GM23338 (cell line): ENCODE measurements around the gene SLC35G1. TPM values are rescaled to one million over a fixed set of nuclear protein-coding genes. Genes with fewer than 3 reads are reported as not detected.

ENCODE experiments used
- ATAC-seq: fragments of 200-7000 bp; cut with Tn5 transposase; 3 replicates; pipeline ENCODE4 v1.9.1; 2020
- DNase-seq: peaks from one replicate; pipeline ENCODE4 v3.0.0-alpha.2; 2015; ENCODE audit warnings: low spot score
- H2AFZ ChIP-seq: fragments of 200-600 bp; sonication (generic); 2 replicates; pipeline ENCODE4 v1.8.0; 2016; ENCODE audit warnings: antibody characterized with exemption, mild to moderate bottlenecking, moderate library complexity
- H3F3A ChIP-seq: fragments of 200-600 bp; sonication (generic); replicated peaks from 2 replicates; pipeline ENCODE4 v1.8.0; 2017; ENCODE audit warnings: antibody characterized with exemption, mixed run types, low read depth
- H3K27ac ChIP-seq: fragments of 200-600 bp; sonication (generic); 2 replicates; pipeline ENCODE4 v1.6.1; 2016; ENCODE audit warnings: low read depth
- H3K27me3 ChIP-seq: fragments of 200-600 bp; sonication (generic); 2 replicates; pipeline ENCODE4 v1.8.0; 2016; ENCODE audit warnings: mild to moderate bottlenecking, mixed run types, moderate library complexity; ENCODE audit not compliant: insufficient read depth
- H3K36me3 ChIP-seq: fragments of 200-600 bp; sonication (generic); 2 replicates; pipeline ENCODE4 v1.8.0; 2016; ENCODE audit warnings: mild to moderate bottlenecking; ENCODE audit not compliant: insufficient read depth
- H3K4me1 ChIP-seq: fragments of 200-600 bp; sonication (generic); 2 replicates; pipeline ENCODE4 v1.8.0; 2016; ENCODE audit warnings: mild to moderate bottlenecking, moderate library complexity; ENCODE audit not compliant: insufficient read depth
- H3K4me2 ChIP-seq: fragments of 200-600 bp; sonication (generic); 2 replicates; pipeline ENCODE4 v1.7.1; 2017; ENCODE audit warnings: mixed run types
- H3K4me3 ChIP-seq: fragments of 200-600 bp; sonication (generic); 2 replicates; pipeline ENCODE4 v1.6.1; 2016; ENCODE audit warnings: mixed run types
- H3K79me2 ChIP-seq: fragments of 200-600 bp; sonication (generic); replicated peaks from 2 replicates; pipeline ENCODE4 v1.8.0; 2017; ENCODE audit warnings: mild to moderate bottlenecking; ENCODE audit not compliant: insufficient read depth
- H3K9me2 ChIP-seq: fragments of 200-600 bp; sonication (generic); 2 replicates; pipeline ENCODE4 v1.8.0; 2017; ENCODE audit not compliant: insufficient read depth
- H4K20me1 ChIP-seq: fragments of 200-600 bp; sonication (generic); replicated peaks from 2 replicates; pipeline ENCODE4 v1.8.0; 2017; ENCODE audit warnings: mild to moderate bottlenecking; ENCODE audit not compliant: insufficient read depth
- H3K27ac Mint-ChIP-seq: 2 replicates; pipeline ENCODE4 v1.8.0; 2020; ENCODE audit warnings: inconsistent platforms, mild to moderate bottlenecking, moderate library complexity, mixed read lengths
- H3K27me3 Mint-ChIP-seq: 3 replicates; pipeline ENCODE4 v1.8.0; 2022; ENCODE audit warnings: low read depth, mild to moderate bottlenecking, moderate library complexity, mixed read lengths, inconsistent platforms; ENCODE audit not compliant: insufficient read depth, poor library complexity
- H3K36me3 Mint-ChIP-seq: 3 replicates; pipeline ENCODE4 v1.8.0; 2021; ENCODE audit warnings: low read depth, mild to moderate bottlenecking, inconsistent platforms, moderate library complexity, mixed read lengths
- H3K4me1 Mint-ChIP-seq: 3 replicates; pipeline ENCODE4 v1.8.0; 2020; ENCODE audit warnings: mild to moderate bottlenecking, inconsistent platforms, mixed read lengths
- H3K4me3 Mint-ChIP-seq: 3 replicates; pipeline ENCODE4 v1.8.0; 2021; ENCODE audit warnings: moderate library complexity, mild to moderate bottlenecking, inconsistent platforms, mixed read lengths
- H3K9me3 Mint-ChIP-seq: 3 replicates; pipeline ENCODE4 v1.8.0; 2020; ENCODE audit warnings: moderate library complexity, mild to moderate bottlenecking, inconsistent platforms, mixed read lengths
- CREB1 ChIP-seq: fragments of 250-450 bp; sonication (Bioruptor Pico); IDR thresholded peaks from 2 replicates; pipeline ENCODE4 v1.5.0; 2020; ENCODE audit warnings: low read depth, mild to moderate bottlenecking, moderate library complexity
- JUNB ChIP-seq: IDR thresholded peaks from one replicate; pipeline ENCODE4 v1.6.1; 2016; ENCODE audit warnings: antibody characterized with exemption; ENCODE audit not compliant: unreplicated experiment
- polyA plus RNA-seq: library from polyadenylated mRNA; unstranded; fragments of >200 nt; fragmentation: Nextera tagmentation; extraction: Ambion mirVana; gene quantifications from 2 replicates; pipeline ENCODE4 v1.2.1, GENCODE V29; 2016
- total RNA-seq: library from RNA; depleted of rRNA; stranded (reverse); fragments of >200 nt; shearing (Covaris generic); gene quantifications from 2 replicates; pipeline ENCODE4 v1.2.3, GENCODE V29; 2014
- TF ChIP-seq, protein P1 (sequence below): fragments of 250-450 bp; sonication (Bioruptor Pico); IDR thresholded peaks from 2 replicates; pipeline ENCODE4 v1.5.0; 2020; ENCODE audit warnings: mild to moderate bottlenecking, moderate library complexity
- TF ChIP-seq, protein P2 (sequence below): IDR thresholded peaks from one replicate; pipeline ENCODE4 v1.6.1; 2018; ENCODE audit warnings: antibody characterized with exemption; ENCODE audit not compliant: unreplicated experiment

SLC35G1 gene
- total and polyA plus RNA-seq, 2 experiments from 2014 or later, result 3.9 to 4.1 TPM

GRCh38 chr10:93926613-93927012 is 32.8 kb downstream of the SLC35G1 start (continued):
- TF ChIP-seq, protein P1, sequence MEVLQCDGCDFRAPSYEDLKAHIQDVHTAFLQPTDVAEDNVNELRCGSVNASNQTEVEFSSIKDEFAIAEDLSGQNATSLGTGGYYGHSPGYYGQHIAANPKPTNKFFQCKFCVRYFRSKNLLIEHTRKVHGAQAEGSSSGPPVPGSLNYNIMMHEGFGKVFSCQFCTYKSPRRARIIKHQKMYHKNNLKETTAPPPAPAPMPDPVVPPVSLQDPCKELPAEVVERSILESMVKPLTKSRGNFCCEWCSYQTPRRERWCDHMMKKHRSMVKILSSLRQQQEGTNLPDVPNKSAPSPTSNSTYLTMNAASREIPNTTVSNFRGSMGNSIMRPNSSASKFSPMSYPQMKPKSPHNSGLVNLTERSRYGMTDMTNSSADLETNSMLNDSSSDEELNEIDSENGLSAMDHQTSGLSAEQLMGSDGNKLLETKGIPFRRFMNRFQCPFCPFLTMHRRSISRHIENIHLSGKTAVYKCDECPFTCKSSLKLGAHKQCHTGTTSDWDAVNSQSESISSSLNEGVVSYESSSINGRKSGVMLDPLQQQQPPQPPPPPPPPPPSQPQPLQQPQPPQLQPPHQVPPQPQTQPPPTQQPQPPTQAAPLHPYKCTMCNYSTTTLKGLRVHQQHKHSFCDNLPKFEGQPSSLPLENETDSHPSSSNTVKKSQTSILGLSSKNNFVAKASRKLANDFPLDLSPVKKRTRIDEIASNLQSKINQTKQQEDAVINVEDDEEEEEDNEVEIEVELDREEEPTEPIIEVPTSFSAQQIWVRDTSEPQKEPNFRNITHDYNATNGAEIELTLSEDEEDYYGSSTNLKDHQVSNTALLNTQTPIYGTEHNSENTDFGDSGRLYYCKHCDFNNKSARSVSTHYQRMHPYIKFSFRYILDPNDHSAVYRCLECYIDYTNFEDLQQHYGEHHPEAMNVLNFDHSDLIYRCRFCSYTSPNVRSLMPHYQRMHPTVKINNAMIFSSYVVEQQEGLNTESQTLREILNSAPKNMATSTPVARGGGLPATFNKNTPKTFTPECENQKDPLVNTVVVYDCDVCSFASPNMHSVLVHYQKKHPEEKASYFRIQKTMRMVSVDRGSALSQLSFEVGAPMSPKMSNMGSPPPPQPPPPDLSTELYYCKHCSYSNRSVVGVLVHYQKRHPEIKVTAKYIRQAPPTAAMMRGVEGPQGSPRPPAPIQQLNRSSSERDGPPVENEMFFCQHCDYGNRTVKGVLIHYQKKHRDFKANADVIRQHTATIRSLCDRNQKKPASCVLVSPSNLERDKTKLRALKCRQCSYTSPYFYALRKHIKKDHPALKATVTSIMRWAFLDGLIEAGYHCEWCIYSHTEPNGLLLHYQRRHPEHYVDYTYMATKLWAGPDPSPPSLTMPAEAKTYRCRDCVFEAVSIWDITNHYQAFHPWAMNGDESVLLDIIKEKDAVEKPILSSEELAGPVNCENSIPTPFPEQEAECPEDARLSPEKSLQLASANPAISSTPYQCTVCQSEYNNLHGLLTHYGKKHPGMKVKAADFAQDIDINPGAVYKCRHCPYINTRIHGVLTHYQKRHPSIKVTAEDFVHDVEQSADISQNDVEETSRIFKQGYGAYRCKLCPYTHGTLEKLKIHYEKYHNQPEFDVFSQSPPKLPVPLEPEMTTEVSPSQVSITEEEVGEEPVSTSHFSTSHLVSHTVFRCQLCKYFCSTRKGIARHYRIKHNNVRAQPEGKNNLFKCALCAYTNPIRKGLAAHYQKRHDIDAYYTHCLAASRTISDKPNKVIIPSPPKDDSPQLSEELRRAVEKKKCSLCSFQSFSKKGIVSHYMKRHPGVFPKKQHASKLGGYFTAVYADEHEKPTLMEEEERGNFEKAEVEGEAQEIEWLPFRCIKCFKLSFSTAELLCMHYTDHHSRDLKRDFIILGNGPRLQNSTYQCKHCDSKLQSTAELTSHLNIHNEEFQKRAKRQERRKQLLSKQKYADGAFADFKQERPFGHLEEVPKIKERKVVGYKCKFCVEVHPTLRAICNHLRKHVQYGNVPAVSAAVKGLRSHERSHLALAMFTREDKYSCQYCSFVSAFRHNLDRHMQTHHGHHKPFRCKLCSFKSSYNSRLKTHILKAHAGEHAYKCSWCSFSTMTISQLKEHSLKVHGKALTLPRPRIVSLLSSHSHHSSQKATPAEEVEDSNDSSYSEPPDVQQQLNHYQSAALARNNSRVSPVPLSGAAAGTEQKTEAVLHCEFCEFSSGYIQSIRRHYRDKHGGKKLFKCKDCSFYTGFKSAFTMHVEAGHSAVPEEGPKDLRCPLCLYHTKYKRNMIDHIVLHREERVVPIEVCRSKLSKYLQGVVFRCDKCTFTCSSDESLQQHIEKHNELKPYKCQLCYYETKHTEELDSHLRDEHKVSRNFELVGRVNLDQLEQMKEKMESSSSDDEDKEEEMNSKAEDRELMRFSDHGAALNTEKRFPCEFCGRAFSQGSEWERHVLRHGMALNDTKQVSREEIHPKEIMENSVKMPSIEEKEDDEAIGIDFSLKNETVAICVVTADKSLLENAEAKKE (CRISPR knock-in tag), result no peak
- TF ChIP-seq, protein P2, sequence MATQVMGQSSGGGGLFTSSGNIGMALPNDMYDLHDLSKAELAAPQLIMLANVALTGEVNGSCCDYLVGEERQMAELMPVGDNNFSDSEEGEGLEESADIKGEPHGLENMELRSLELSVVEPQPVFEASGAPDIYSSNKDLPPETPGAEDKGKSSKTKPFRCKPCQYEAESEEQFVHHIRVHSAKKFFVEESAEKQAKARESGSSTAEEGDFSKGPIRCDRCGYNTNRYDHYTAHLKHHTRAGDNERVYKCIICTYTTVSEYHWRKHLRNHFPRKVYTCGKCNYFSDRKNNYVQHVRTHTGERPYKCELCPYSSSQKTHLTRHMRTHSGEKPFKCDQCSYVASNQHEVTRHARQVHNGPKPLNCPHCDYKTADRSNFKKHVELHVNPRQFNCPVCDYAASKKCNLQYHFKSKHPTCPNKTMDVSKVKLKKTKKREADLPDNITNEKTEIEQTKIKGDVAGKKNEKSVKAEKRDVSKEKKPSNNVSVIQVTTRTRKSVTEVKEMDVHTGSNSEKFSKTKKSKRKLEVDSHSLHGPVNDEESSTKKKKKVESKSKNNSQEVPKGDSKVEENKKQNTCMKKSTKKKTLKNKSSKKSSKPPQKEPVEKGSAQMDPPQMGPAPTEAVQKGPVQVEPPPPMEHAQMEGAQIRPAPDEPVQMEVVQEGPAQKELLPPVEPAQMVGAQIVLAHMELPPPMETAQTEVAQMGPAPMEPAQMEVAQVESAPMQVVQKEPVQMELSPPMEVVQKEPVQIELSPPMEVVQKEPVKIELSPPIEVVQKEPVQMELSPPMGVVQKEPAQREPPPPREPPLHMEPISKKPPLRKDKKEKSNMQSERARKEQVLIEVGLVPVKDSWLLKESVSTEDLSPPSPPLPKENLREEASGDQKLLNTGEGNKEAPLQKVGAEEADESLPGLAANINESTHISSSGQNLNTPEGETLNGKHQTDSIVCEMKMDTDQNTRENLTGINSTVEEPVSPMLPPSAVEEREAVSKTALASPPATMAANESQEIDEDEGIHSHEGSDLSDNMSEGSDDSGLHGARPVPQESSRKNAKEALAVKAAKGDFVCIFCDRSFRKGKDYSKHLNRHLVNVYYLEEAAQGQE, result no peak

GRCh38 chr10:93938140-93938539 is 44.4 kb downstream of the SLC35G1 start:
- Histone ChIP-seq H3K4me3 (no peak overlapping the region), H3K9me2 (no peaks in the 10 kb centered on the region), H3K36me3 (no peaks in the 10 kb centered on the region), H3K4me1 (no peaks in the 10 kb centered on the region), H3K27ac (no peak overlapping the region), H3K79me2 (no peaks in the 10 kb centered on the region), H2AFZ (no peak overlapping the region), H4K20me1 (no peaks in the 10 kb centered on the region), H3K27me3 (no peaks in the 10 kb centered on the region), H3F3A (no peaks in the 10 kb centered on the region), H3K4me2 (no peak overlapping the region)
- DNase-seq, result no peak
- Mint-ChIP-seq H3K4me3 (no peak overlapping the region), H3K27me3 (no peaks in the 10 kb centered on the region), H3K36me3 (no peaks in the 10 kb centered on the region), H3K27ac (no peak overlapping the region), H3K4me1 (no peaks in the 10 kb centered on the region), H3K9me3 (peaks cover 3% of the 10 kb centered on the region; the same call in 1 of the 3 replicates)
- ATAC-seq, result no peak
- TF ChIP-seq, protein P1 (CRISPR knock-in tag), result no peak
- TF ChIP-seq JUNB (no peak), CREB1 (CRISPR knock-in tag) (no peak)
